ENCODE data around the gene PAPPA2. TPM values are rescaled to one million over a fixed set of nuclear protein-coding genes. Genes with fewer than 3 reads are reported as not detected.

PAPPA2 gene
- total and polyA plus RNA-seq, 9 of the 15 experiments (the other 6 are each of a cell fraction or from before 2014, with no cell fraction given), result 0.01 to 0.15 (median 0.05) TPM; not detected in 2

GRCh38 chr1:176517484-176517883 is 54.5 kb downstream of the PAPPA2 start (continued):
- no peak for TF ChIP-seq ZNF407 (IDR thresholded peaks at IDR 0.05; ENCODE audit: low read depth)
- TF ChIP-seq SREBF1 (IDR thresholded peaks at IDR 0.05; ENCODE audit: borderline replicate concordance, low read depth, low read length), result no peak
- no peak for TF ChIP-seq POLR3A (IDR thresholded peaks at IDR 0.05; ENCODE audit: borderline replicate concordance, extremely low read depth, insufficient read depth, insufficient read length)
- TF ChIP-seq, protein P1, sequence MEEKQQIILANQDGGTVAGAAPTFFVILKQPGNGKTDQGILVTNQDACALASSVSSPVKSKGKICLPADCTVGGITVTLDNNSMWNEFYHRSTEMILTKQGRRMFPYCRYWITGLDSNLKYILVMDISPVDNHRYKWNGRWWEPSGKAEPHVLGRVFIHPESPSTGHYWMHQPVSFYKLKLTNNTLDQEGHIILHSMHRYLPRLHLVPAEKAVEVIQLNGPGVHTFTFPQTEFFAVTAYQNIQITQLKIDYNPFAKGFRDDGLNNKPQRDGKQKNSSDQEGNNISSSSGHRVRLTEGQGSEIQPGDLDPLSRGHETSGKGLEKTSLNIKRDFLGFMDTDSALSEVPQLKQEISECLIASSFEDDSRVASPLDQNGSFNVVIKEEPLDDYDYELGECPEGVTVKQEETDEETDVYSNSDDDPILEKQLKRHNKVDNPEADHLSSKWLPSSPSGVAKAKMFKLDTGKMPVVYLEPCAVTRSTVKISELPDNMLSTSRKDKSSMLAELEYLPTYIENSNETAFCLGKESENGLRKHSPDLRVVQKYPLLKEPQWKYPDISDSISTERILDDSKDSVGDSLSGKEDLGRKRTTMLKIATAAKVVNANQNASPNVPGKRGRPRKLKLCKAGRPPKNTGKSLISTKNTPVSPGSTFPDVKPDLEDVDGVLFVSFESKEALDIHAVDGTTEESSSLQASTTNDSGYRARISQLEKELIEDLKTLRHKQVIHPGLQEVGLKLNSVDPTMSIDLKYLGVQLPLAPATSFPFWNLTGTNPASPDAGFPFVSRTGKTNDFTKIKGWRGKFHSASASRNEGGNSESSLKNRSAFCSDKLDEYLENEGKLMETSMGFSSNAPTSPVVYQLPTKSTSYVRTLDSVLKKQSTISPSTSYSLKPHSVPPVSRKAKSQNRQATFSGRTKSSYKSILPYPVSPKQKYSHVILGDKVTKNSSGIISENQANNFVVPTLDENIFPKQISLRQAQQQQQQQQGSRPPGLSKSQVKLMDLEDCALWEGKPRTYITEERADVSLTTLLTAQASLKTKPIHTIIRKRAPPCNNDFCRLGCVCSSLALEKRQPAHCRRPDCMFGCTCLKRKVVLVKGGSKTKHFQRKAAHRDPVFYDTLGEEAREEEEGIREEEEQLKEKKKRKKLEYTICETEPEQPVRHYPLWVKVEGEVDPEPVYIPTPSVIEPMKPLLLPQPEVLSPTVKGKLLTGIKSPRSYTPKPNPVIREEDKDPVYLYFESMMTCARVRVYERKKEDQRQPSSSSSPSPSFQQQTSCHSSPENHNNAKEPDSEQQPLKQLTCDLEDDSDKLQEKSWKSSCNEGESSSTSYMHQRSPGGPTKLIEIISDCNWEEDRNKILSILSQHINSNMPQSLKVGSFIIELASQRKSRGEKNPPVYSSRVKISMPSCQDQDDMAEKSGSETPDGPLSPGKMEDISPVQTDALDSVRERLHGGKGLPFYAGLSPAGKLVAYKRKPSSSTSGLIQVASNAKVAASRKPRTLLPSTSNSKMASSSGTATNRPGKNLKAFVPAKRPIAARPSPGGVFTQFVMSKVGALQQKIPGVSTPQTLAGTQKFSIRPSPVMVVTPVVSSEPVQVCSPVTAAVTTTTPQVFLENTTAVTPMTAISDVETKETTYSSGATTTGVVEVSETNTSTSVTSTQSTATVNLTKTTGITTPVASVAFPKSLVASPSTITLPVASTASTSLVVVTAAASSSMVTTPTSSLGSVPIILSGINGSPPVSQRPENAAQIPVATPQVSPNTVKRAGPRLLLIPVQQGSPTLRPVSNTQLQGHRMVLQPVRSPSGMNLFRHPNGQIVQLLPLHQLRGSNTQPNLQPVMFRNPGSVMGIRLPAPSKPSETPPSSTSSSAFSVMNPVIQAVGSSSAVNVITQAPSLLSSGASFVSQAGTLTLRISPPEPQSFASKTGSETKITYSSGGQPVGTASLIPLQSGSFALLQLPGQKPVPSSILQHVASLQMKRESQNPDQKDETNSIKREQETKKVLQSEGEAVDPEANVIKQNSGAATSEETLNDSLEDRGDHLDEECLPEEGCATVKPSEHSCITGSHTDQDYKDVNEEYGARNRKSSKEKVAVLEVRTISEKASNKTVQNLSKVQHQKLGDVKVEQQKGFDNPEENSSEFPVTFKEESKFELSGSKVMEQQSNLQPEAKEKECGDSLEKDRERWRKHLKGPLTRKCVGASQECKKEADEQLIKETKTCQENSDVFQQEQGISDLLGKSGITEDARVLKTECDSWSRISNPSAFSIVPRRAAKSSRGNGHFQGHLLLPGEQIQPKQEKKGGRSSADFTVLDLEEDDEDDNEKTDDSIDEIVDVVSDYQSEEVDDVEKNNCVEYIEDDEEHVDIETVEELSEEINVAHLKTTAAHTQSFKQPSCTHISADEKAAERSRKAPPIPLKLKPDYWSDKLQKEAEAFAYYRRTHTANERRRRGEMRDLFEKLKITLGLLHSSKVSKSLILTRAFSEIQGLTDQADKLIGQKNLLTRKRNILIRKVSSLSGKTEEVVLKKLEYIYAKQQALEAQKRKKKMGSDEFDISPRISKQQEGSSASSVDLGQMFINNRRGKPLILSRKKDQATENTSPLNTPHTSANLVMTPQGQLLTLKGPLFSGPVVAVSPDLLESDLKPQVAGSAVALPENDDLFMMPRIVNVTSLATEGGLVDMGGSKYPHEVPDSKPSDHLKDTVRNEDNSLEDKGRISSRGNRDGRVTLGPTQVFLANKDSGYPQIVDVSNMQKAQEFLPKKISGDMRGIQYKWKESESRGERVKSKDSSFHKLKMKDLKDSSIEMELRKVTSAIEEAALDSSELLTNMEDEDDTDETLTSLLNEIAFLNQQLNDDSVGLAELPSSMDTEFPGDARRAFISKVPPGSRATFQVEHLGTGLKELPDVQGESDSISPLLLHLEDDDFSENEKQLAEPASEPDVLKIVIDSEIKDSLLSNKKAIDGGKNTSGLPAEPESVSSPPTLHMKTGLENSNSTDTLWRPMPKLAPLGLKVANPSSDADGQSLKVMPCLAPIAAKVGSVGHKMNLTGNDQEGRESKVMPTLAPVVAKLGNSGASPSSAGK (IDR thresholded peaks at IDR 0.05), result no peak
- no peak for TF ChIP-seq KLF13 (tag; IDR thresholded peaks at IDR 0.05; ENCODE audit: borderline replicate concordance, low read depth)
- peak; percentile 52; the same call in 1 of the 2 replicates for TF ChIP-seq TEAD4 (IDR thresholded peaks at IDR 0.05; ENCODE audit: low read length)
- no peak for TF ChIP-seq TEAD4 (CRISPR knock-in tag; IDR thresholded peaks at IDR 0.05; ENCODE audit: borderline replicate concordance)
